Memory B cell (primary cell): ENCODE results near the gene FAM32A.

Source experiments
- ATAC-seq: fragments of 150-1000 bp; cut with Tn5 transposase; 2 replicates; pipeline ENCODE4 v1.10.0; 2021; ENCODE audit warnings: low read depth, mild to moderate bottlenecking, moderate library complexity
- DNase-seq, 2 donors: peaks; one replicate each; pipeline ENCODE4 v3.0.0; 2022; ENCODE audit warnings: low spot score in 2 of 2
- H3K27ac Mint-ChIP-seq: one replicate; pipeline ENCODE4 v1.8.0; 2022; ENCODE audit warnings: mild to moderate bottlenecking, moderate library complexity, mixed read lengths
- H3K27me3 Mint-ChIP-seq: one replicate; pipeline ENCODE4 v1.8.0; 2022; ENCODE audit warnings: mixed read lengths
- H3K36me3 Mint-ChIP-seq: one replicate; pipeline ENCODE4 v1.8.0; 2022; ENCODE audit warnings: mild to moderate bottlenecking, mixed read lengths
- H3K4me1 Mint-ChIP-seq: one replicate; pipeline ENCODE4 v1.8.0; 2022; ENCODE audit warnings: mixed read lengths
- H3K4me3 Mint-ChIP-seq: one replicate; pipeline ENCODE4 v1.8.0; 2022; ENCODE audit warnings: mild to moderate bottlenecking, moderate library complexity, mixed read lengths
- H3K9me3 Mint-ChIP-seq: one replicate; pipeline ENCODE4 v1.8.0; 2022; ENCODE audit warnings: mixed read lengths

Gene FAM32A

DNA sequence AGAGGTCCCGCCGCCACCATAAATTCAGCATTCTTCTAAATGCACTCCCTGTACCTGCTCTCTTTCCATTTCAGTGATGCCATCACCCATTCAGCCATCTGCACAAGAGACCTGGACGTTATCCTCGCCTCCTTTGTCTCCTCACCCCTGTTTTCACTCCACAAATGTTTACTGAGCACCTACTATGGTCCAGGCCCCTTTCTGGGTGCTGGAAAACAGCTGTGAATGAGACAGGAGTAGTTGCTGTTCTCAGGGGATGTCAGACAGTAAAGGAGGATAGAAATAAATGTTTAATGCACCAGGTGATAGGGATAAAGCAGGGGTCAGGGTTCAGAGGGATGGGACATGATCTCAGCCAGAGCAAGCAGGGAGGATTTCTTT, 15.8 kb downstream of the FAM32A start:
- peak overlapping the region; percentile 33 for H3K27ac Mint-ChIP-seq
- ATAC-seq, result no peak
- no peak for DNase-seq
- peaks cover 38% of the 10 kb centered on the region for H3K4me1 Mint-ChIP-seq
- H3K36me3 Mint-ChIP-seq, result peaks cover 17% of the 10 kb centered on the region
- no peaks in the 10 kb centered on the region for H3K9me3 Mint-ChIP-seq
- H3K4me3 Mint-ChIP-seq, result peak overlapping the region; percentile 38
- H3K27me3 Mint-ChIP-seq, result no peaks in the 10 kb centered on the region

DNA sequence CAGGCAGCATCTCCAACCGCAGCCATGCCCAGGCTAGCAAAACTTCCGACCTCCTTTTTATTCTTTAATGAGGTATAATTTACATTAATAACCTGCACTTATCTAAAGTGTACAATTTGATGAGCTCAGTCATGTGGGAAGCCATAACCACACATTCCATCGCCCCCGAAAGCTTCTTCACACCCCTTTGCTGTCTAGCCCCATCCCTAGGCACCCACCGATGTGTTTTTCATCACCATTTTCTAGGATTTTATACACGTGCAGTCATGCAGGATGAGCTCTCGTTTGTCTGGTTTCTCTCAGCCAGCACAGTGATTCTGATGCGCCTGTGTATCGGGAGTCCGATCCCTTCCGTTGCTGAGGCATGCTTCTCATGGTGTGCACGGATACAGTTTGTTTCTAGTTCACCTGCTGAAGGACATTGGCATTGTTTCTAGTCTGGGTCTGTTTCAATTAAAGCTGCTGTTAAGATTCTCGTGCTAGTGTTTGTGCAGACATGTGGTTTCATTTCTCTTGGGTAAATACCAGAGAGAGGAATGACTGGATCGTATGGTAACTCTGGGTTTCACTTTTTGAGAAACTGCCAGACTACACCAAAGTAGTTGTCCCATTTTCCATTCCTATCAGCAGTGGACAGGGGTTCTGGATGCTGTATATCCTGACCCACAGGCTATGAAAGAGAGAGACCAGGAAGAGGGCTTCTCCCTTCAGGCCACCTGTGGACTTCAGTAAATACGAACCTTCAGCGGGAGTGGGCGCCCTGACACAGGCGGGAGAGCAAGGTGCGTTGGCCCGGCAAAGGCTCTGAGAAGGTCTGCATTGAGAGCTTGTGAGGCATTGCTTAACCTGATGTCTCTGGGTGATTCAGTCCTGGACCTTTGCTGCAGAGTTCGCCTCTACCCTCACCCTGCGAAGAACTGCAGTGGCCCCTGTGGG, 17.4 kb downstream of the FAM32A start:
- H3K4me3 Mint-ChIP-seq, result peak overlapping the region; percentile 34
- peaks cover 34% of the 10 kb centered on the region for H3K4me1 Mint-ChIP-seq
- H3K27ac Mint-ChIP-seq, result peak overlapping the region; percentile 43
- ATAC-seq (no peak), DNase-seq (no peak)
- no peaks in the 10 kb centered on the region for H3K27me3 Mint-ChIP-seq
- H3K36me3 Mint-ChIP-seq, result peaks cover 20% of the 10 kb centered on the region
- no peaks in the 10 kb centered on the region for H3K9me3 Mint-ChIP-seq

DNA sequence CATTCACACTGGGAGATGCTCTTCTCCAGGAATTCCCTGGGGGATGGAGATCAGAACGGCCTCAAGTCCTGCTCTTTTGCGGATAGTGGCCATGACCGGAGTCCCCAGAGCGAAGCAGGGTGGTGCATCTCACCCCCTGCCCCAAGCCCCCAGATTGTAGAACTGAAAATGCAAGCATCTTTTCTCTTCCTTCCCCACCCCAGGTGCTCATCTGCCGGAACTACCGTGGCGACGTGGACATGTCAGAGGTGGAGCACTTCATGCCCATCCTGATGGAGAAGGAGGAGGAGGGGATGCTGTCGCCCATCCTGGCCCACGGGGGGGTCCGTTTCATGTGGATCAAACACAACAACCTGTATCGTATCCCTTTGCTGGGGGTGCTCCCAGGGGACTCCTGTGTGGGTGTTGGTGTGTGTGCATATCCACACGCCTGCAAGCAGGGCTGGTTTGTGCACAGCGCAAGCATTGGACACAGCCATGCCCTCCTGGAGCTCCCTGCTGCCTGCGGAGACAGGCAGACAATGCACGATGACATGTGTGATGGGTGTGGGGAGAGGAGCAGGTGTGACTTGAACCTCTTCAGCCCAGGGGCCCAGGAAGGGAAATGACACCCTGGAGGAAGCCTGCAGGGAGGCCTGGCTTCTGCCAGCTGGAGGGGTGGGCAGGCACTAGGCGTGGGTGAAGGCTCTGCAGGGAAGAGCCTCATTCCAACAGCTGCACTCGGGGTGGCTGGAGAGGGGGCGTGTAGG, 18.2 kb downstream of the FAM32A start:
- DNase-seq (no peak), ATAC-seq (no peak)
- H3K9me3 Mint-ChIP-seq, result no peaks in the 10 kb centered on the region
- H3K4me1 Mint-ChIP-seq, result peaks cover 33% of the 10 kb centered on the region
- no peaks in the 10 kb centered on the region for H3K27me3 Mint-ChIP-seq
- peak overlapping the region; percentile 34 for H3K4me3 Mint-ChIP-seq
- H3K27ac Mint-ChIP-seq, result peak overlapping the region; percentile 22
- H3K36me3 Mint-ChIP-seq, result peaks cover 23% of the 10 kb centered on the region

DNA sequence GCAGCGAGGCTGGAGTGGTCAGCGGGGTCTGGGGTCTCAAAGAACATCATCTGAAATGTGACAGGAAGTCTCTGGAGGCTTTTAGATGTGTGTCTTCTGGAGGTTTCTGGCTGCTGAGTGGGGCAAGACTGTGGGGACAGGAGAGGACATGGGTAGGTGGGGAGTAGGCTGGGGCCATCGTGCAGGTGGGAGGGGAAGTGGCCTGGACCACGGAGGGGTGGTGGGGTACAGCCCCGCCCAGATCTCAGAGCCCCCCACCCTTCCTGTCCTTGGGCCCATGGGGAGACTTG, 18.7 kb downstream of the FAM32A start:
- Mint-ChIP-seq H3K4me3 (no peak overlapping the region), H3K36me3 (peaks cover 26% of the 10 kb centered on the region), H3K4me1 (peaks cover 30% of the 10 kb centered on the region), H3K27me3 (no peaks in the 10 kb centered on the region), H3K9me3 (no peaks in the 10 kb centered on the region), H3K27ac (peak overlapping the region; percentile 22)
- ATAC-seq, result no peak
- no peak for DNase-seq

DNA sequence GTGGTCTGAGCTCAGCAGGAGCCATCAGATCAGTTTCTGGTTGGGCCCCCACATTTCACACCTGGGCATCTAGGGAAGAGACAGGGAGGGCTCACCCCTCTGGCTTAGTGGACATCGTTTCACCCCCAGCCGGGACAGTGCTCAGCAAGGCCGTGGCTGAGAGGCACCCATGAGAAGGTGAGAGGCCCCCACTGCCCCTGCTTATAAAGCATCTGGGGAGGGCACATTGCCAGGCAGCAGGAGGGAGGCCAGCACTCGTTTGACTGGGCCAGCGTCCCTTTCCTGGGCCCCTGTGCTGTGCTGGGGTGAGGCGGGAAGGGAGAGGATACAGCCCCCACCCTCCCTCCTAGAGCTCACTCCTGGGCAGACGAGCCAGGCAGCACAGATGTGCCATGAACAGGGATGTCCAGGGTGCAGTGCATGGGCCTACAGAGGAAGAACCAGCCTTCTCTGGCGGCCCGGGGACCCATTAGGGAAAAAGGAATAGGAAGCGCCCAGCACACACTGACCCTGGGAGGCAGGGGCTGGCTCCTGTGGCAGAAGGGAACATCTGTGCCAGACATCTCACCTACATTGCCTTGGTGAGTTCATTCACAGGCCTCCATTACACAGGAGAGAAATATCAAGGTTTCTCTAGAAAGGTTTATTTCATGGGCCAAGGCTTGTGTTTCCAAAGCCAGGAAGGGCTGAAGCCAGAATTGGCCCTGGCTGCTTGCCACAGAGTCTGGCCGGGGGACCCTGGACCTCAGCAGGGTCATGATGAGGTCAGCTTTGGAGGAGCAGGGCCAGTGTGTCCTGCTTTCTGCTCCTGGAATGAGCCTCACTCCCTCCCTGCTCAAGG, 20.2 kb downstream of the FAM32A start:
- Mint-ChIP-seq H3K36me3 (peaks cover 36% of the 10 kb centered on the region), H3K4me1 (peaks cover 20% of the 10 kb centered on the region)
- DNase-seq, result no peak

DNA sequence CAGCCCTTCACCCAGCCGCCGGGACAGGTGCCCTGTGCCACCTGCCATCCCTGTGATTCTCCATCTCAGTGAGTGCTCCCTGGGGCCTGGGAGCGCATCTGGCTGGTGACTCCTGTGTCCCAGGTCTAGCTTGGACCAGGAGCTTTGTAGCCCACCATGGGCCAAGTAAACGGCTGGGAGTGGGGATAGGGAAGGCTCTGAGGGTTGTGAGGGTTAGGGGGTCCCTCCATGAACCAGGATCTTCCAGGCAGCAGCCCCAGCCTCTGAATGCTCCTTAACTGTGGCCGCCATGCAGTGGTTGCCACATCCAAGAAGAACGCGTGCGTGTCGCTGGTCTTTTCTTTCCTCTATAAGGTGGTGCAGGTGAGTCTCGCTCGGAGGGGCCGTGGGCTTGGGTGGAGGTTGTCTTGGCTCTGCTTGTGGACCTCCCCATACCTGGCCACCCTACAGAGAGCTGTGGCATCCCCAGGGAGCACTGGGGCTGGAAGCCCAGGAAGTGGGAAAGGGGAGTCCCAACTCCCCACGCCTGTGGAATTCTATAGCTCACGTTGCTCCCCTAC, 20.9 kb downstream of the FAM32A start:
- H3K4me3 Mint-ChIP-seq, result no peak overlapping the region
- no peaks in the 10 kb centered on the region for H3K27me3 Mint-ChIP-seq
- no peak for ATAC-seq
- H3K36me3 Mint-ChIP-seq, result peaks cover 32% of the 10 kb centered on the region
- no peak for DNase-seq
- H3K9me3 Mint-ChIP-seq, result no peaks in the 10 kb centered on the region
- H3K4me1 Mint-ChIP-seq, result peaks cover 14% of the 10 kb centered on the region
- H3K27ac Mint-ChIP-seq, result no peak overlapping the region

More for the DNA sequence above, 20.2 kb downstream of the FAM32A start:
- Mint-ChIP-seq H3K27me3 (no peaks in the 10 kb centered on the region), H3K27ac (no peak overlapping the region), H3K4me3 (no peak overlapping the region), H3K9me3 (no peaks in the 10 kb centered on the region)
- ATAC-seq, result no peak

DNA sequence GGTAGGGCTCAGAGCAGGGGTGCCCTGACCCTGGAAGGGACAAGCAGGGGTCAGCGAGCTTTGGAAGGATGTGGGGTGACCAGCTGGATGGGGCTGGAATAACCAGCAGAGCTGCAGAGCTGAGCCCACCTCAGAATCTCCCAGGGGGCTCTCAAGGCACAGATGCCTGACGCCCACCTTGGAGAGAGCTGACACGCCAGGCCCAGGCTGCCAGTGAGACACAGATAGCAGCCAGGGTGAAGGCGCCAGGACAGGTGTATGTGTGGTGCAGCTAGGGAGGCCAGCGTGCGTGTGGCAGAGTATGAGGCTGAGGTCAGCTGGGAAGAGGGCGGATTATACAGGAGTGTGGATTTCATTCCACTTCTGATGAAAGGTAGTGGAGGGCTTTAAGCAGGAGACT, 21.4 kb downstream of the FAM32A start:
- H3K9me3 Mint-ChIP-seq, result no peaks in the 10 kb centered on the region
- H3K4me3 Mint-ChIP-seq, result no peak overlapping the region
- no peak for DNase-seq
- ATAC-seq, result no peak
- H3K36me3 Mint-ChIP-seq, result peaks cover 33% of the 10 kb centered on the region
- H3K27me3 Mint-ChIP-seq, result no peaks in the 10 kb centered on the region
- peaks cover 13% of the 10 kb centered on the region for H3K4me1 Mint-ChIP-seq
- peak overlapping the region; percentile 39 for H3K27ac Mint-ChIP-seq

DNA sequence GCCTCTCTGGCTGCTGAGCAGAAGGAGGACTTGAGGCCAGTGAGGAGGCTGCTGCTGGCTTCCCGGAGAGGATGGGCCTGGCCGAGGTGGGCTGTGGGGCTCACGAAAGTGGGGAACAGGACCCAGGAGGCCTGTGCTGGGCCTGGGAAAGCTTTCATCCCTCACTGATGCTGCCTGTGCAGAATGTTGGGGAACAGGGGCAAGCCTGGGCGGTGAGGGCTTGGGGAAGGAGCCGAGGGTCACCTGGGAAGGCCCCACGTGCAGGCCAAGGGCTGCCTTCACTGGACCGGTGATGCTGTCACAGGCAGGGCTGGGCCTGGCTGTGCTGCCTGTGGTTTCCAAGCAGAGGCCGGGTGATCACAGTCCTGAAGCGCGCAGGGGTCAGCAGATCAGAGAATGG, 21.9 kb downstream of the FAM32A start:
- no peaks in the 10 kb centered on the region for H3K9me3 Mint-ChIP-seq
- peaks cover 13% of the 10 kb centered on the region for H3K4me1 Mint-ChIP-seq
- H3K27ac Mint-ChIP-seq, result peak overlapping the region; percentile 39
- ATAC-seq (no peak), DNase-seq (no peak)
- no peaks in the 10 kb centered on the region for H3K27me3 Mint-ChIP-seq
- no peak overlapping the region for H3K4me3 Mint-ChIP-seq
- H3K36me3 Mint-ChIP-seq, result peaks cover 36% of the 10 kb centered on the region

DNA sequence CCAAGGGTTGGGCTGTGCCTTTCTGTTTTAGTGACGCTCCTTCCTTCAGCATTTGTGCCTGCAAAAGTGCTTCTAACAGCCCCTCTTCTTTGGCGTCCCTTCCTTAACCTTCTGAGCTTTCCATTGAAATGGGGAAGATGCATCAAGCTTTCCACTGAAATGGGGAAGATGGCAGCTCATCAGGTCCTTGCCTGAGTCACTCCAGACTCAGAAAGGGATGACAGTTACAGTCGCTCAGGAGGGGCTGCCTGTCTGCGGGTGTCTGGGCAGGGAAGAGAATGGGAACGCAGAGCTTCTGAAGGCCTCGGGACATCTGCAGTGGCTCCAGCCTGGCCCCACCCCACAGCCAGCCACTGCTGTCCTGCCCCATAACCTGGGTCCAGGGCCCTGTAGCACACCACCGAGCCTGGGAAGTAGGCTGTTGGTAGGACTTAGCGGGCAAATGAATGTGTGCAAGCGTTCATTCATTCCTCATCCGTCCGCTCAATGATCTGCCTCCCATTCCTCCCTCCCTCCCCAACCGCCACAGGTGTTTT, 22.3 kb downstream of the FAM32A start:
- Mint-ChIP-seq H3K27me3 (no peaks in the 10 kb centered on the region), H3K36me3 (peaks cover 40% of the 10 kb centered on the region), H3K4me3 (no peak overlapping the region), H3K4me1 (peaks cover 13% of the 10 kb centered on the region), H3K27ac (no peak overlapping the region), H3K9me3 (no peaks in the 10 kb centered on the region)
- ATAC-seq, result no peak
- DNase-seq, result no peak

DNA sequence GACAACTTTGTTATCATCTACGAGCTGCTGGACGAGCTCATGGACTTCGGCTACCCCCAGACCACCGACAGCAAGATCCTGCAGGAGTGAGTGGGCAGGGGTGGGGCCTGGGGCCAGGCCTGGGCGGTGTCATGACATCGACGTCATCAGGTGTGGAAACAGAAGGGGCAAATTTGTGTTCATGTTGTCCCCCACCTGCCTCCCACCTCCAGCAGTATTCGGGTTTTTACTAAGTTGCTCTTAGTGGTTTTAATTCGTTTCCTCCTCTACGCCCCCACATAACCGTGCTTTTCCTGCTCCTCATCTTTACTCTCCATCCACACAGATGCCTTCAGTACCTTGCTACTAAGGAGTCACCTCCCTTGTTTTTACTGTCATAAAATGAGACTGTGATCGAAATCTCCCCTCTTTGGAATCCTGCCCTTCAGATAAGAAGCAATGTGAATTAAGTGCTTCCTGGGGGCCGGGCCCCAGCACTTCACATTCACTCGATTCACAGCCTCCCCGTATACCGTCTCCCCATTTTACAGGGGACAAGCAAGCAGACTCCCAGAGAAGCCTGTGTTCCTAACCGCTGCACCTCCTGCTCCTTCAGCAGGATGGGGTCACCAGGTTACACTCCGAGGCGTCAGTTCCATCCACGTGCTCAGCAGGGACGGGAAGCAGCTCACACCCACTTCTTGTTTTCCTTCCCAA, 23.0 kb downstream of the FAM32A start:
- no peak overlapping the region for H3K4me3 Mint-ChIP-seq
- H3K27ac Mint-ChIP-seq, result no peak overlapping the region
- peaks cover 41% of the 10 kb centered on the region for H3K36me3 Mint-ChIP-seq
- H3K9me3 Mint-ChIP-seq, result no peaks in the 10 kb centered on the region
- DNase-seq (no peak), ATAC-seq (no peak)
- H3K27me3 Mint-ChIP-seq, result no peaks in the 10 kb centered on the region
- peaks cover 10% of the 10 kb centered on the region for H3K4me1 Mint-ChIP-seq

DNA sequence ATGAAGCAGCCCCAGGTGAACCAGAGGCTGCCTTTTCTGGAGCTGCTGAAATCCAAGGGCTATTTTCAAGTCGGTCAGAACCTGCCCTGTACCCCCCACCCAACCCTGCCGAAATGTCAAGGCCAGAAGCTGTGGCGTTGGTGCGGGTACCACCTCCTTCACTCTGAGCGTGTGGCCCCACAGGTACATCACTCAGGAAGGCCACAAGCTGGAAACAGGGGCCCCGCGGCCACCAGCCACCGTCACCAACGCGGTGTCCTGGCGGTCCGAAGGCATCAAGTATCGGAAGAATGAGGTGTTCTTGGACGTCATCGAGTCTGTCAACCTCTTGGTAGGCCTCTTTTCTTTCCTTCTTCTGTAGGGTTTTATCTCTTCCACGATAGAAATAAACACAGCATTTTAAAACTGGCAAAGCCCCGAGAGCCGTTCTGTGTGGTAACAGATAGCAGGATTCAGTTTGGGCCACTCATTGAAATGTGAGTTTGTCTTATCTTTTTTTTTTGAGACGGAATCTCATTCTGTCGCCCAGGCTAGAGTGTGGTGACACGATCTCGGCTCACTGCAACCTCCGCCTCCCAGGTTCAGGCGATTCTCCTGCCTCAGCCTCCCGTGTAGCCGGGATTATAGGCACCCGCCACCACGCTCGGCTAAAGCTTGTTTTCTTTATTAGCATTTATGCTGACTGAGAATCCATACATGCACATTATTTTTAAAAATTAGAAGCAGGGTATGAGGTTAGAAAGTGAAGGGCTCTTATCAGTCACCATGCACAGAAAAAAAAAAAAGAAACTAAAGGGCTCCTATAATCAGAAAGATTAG, 23.8 kb downstream of the FAM32A start:
- Mint-ChIP-seq H3K36me3 (peaks cover 38% of the 10 kb centered on the region), H3K4me3 (no peak overlapping the region), H3K27ac (no peak overlapping the region), H3K27me3 (no peaks in the 10 kb centered on the region), H3K4me1 (peaks cover 5% of the 10 kb centered on the region), H3K9me3 (no peaks in the 10 kb centered on the region)
- ATAC-seq, result no peak
- no peak for DNase-seq

DNA sequence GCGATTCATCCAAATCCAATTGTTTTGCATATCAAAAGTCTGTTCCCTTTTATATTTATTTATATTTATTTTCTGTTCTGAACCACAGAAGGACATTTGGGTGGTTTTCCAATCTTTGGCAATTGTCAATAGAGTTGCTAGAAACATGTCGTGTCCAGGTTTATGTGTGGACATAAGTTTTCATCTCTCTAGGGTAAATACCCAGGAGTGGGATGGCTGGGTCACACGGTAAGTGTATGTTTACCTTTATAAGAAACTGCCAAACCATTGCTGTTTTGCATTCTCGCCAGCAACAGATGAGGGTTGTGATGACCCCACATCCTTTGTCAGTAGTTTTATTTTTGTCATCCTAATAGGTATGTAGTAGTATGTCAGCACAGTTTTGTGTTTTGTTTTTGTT, 25.0 kb downstream of the FAM32A start:
- Mint-ChIP-seq H3K36me3 (peaks cover 39% of the 10 kb centered on the region), H3K4me3 (no peak overlapping the region), H3K4me1 (peaks cover 5% of the 10 kb centered on the region), H3K27ac (peak overlapping the region; percentile 17), H3K27me3 (no peaks in the 10 kb centered on the region), H3K9me3 (no peaks in the 10 kb centered on the region)
- ATAC-seq (no peak), DNase-seq (no peak)
